ENCODE results near the gene TAF4B. TPM values are rescaled to one million over a fixed set of nuclear protein-coding genes. Genes with fewer than 3 reads are reported as not detected.
"Not testable (repeated sequence)": the region's sequence is repeated elsewhere in the genome, so short reads cannot be mapped to it uniquely, and the experiment has no call there.

Gene TAF4B
- total RNA-seq, 2 donors from 2014 or later, result 2.4 to 3.1 TPM

GRCh38 chr18:26436176-26437051 lies 210.2 kb downstream of the TAF4B start:
- no peak for DNase-seq (ENCODE audit: low spot score)

GRCh38 chr18:26437634-26438033 lies 211.4 kb downstream of the TAF4B start:
- DNase-seq (ENCODE audit: low spot score); H3K9me3 ChIP-seq; H3K36me3 ChIP-seq; H3K4me3 ChIP-seq; H3K27me3 ChIP-seq: not testable (repeated sequence)
- H3K27ac ChIP-seq, result peak overlapping the region in 1 of 2 donors; percentile 61
- H3K4me1 ChIP-seq, result peaks cover 0 to 34% of the 10 kb centered on the region in 2 donors

More at GRCh38 chr18:26436176-26437051, 210.2 kb downstream of the TAF4B start:
- Histone ChIP-seq H3K27ac (peak overlapping the region; percentile 39 to 61), H3K36me3 (no peaks in the 10 kb centered on the region), H3K4me1 (peaks cover 0 to 24% of the 10 kb centered on the region in 2 donors), H3K9me3 (no peaks in the 10 kb centered on the region), H3K27me3 (no peaks in the 10 kb centered on the region), H3K4me3 (no peak overlapping the region)
- TF ChIP-seq CTCF (IDR thresholded peaks at IDR 0.05), result no peak

- Histone ChIP-seq H3K27me3 (no peaks in the 10 kb centered on the region), H3K9me3 (no peaks in the 10 kb centered on the region), H3K4me3 (no peak overlapping the region), H3K36me3 (no peaks in the 10 kb centered on the region), H3K4me1 (peaks cover 0 to 34% of the 10 kb centered on the region in 2 donors), H3K27ac (no peak overlapping the region)
- no peak for TF ChIP-seq CTCF (IDR thresholded peaks at IDR 0.05)
- no peak for DNase-seq (ENCODE audit: low spot score)
Observed at GRCh38 chr18:26438980-26439379, 212.7 kb downstream of the TAF4B start.

- no peaks in the 10 kb centered on the region for H3K27me3 ChIP-seq
- no peaks in the 10 kb centered on the region for H3K9me3 ChIP-seq
- TF ChIP-seq CTCF (IDR thresholded peaks at IDR 0.05), result no peak
- no peak for DNase-seq (ENCODE audit: low spot score)
- no peak overlapping the region for H3K4me3 ChIP-seq
- H3K36me3 ChIP-seq, result no peaks in the 10 kb centered on the region
- no peak overlapping the region for H3K27ac ChIP-seq
- peaks cover 0 to 34% of the 10 kb centered on the region in 2 donors for H3K4me1 ChIP-seq
Observed at GRCh38 chr18:26439537-26439936, 213.3 kb downstream of the TAF4B start.

- Histone ChIP-seq H3K36me3 (no peaks in the 10 kb centered on the region), H3K9me3 (no peaks in the 10 kb centered on the region), H3K4me1 (peaks cover 0 to 28% of the 10 kb centered on the region in 2 donors), H3K27ac (peak overlapping the region; percentile 35 to 73), H3K4me3 (no peak overlapping the region), H3K27me3 (no peaks in the 10 kb centered on the region)
- TF ChIP-seq CTCF (IDR thresholded peaks at IDR 0.05), result no peak
- DNase-seq (ENCODE audit: low spot score), result no peak
Observed at GRCh38 chr18:26440644-26441043, 214.4 kb downstream of the TAF4B start.

Other genes starting within 250 kb of the TAF4B start
- 10 to 100 TPM; 47.7 to 54.9 TPM for gene SS18, start 135.8 kb upstream of the TAF4B start, total RNA-seq
- not detected for gene PSMA8, start 92.6 kb upstream of the TAF4B start, total RNA-seq